GM21737 (cell line): ENCODE results near the gene DNAJB9.
"Not testable (repeated sequence)": the region's sequence is repeated elsewhere in the genome, so short reads cannot be mapped to it uniquely, and the experiment has no call there.

Experiments
- ATAC-seq: cut with Tn5 transposase; IDR thresholded peaks from one replicate; pipeline ENCODE4 v1.9.1; 2021; ENCODE audit warnings: mild to moderate bottlenecking, moderate library complexity; ENCODE audit not compliant: unreplicated experiment

Gene DNAJB9

DNA sequence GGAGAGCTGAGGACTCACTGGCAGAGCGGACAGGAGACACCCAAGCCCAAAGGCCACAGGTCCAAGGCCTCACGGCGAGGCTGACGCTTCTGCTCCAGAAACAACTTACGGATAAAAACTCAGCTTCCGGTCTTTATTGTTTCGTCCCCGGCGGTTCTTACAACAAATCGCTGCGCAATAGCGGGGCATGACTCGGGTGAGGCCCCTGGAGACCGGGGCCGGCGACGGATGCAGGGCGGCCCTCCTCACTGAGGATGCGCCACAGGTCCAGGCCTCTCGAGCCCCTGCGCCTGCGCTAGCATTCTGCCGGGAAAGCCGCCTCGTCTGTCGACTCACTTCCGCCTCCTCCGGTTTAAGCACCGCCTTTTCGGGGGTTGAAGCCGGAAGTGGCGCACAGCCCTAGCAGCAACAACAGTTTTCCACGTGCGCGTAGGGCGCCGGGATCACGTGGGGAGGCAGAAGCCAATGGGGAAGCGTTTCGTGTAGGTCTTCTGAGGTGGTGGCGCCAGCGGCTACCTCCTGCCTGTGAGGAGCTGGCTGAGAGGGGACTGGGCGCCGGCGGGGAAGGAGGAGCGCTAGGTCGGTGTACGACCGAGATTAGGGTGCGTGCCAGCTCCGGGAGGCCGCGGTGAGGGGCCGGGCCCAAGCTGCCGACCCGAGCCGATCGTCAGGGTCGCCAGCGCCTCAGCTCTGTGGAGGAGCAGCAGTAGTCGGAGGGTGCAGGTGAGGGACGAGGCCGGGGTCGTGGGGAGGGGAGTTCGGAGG, at the start of gene DNAJB9, which contains the start of gene THAP5:
TSS of gene DNAJB9 (plus strand) at position 494 of the 765 bp plus-strand sequence. CDS start 1,853 bp downstream, outside the sequence.
TSS of gene THAP5 (minus strand) at position 326 of the 765 bp plus-strand sequence. CDS start at position 189, 137 bp downstream.
- peak; percentile 92 for ATAC-seq

- no peak for ATAC-seq
Measured at GRCh38 chr7:108522780-108523179, 46.9 kb upstream of the DNAJB9 start.

GRCh38 chr7:108525327-108525984, 44.2 kb upstream of the DNAJB9 start:
- peak; percentile 44 for ATAC-seq

GRCh38 chr7:108525985-108526767, 43.5 kb upstream of the DNAJB9 start, which contains the start of gene PNPLA8:
Gene PNPLA8, minus strand, starts transcription at chr7:108526135. Its CDS starts 10,644 bp downstream, at chr7:108515491.
- ATAC-seq, result peak; percentile 95

DNA sequence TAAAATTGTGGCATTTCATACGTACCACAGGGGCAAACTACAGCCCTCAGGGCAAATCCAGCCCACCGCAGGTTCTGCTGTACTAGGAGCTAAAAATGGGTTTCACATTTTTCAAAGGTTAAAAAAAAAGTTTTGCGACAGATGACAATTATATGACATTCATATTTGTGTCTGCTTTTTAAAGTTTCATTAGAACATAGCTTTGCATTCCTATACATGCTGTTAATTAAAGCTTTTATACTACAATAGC, 43.0 kb upstream of the DNAJB9 start:
- no peak for ATAC-seq

- no peak for ATAC-seq
Measured at GRCh38 chr7:108528183-108528712, 41.4 kb upstream of the DNAJB9 start.

- ATAC-seq, result no peak
Measured at GRCh38 chr7:108529341-108529740, 40.3 kb upstream of the DNAJB9 start.

DNA sequence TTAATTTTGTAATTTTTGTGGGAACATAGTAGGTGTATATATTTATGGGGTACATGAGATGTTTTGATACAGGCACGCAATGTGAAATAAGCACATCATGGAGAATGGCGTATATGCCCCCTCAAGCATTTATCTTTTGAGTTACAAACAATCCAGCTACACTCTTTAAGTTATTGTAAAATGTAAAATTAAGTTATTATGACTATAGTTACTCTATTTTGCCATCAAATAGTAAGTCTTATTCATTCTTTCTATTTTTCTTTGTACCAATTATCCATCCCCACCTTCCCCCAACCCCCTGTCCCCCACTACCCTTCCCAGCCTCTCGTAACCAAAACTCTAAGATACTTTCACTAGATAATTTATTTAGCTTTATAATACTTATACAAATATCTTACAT, 36.0 kb upstream of the DNAJB9 start:
- ATAC-seq, result no peak

DNA sequence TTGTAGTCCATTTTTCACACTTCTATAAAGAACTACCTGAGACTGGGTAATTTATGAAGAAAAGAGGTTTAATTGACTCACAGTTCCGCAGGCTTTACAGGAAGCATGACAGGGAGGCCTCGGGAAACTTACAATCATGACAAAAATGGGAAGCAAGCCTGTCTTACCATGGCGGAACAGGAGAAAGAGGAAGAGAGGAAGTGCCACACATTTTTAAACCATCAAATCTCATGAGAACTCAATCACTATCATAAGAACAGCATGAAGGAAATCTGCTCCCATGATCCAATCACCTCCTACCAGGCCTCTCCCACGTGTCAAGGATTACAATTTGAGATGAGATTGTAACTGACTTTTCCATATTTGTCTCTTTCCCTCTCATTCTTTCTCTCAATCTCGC, 34.4 kb upstream of the DNAJB9 start:
- ATAC-seq, result no peak

GRCh38 chr7:108535744-108536143, 33.9 kb upstream of the DNAJB9 start:
- ATAC-seq, result no peak

DNA sequence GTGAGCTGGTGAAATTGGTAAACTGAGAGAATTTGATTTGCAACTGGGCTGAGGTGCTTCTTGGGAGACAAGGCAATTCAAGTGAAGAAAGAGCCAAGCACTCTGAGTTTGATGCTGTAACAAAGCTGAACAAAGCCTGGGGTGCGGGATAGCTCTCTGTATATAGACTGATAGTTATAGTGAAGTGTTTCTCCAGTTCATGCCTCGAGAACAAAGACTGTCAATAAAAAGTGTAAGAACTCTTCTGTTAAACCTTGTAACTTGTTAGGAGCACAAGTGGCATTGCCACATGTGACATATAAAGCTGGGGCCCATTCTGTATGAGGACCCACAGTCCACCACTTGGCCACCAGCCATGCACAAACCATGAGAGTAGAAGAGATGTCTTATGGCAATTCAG, 32.4 kb upstream of the DNAJB9 start:
- ATAC-seq, result no peak

DNA sequence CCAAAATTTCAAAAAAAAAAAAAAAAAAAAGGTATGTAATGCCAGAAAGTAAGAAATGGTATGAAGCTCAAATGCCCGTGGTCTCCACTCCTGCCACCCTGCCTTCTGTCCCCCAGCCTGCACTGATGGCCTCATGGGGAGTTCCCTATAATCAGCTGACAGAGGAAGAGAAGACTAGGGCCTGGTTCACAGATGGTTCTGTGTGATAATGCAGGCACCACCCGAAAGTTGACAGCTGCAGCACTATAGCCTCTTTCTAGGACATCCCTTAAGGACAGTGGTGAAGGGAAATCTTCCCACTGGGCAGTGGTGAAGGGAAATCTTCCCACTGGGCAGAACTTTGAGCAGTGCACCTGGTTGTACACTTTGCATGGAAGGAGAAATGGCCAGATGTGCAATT, 31.4 kb upstream of the DNAJB9 start:
- ATAC-seq, result not testable (repeated sequence)

DNA sequence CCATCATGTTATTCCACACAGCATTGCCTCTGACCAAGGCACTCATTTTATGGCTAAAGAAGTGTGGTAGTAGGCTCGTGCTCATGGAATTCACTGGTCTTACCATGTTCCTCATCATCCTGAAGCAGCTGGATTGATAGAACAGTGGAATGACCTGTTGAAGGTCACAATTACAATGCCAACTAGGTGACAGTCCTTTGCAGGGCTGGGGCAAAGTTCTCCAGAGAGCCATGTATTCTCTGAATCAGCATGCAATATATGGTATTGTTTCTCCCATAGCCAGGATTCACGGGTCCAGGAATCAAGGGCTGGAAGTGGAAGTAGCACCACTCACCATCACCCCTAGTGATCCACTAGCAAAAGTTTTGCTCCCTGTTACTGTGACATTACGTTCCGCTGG, 31.0 kb upstream of the DNAJB9 start:
- ATAC-seq, result not testable (repeated sequence)

- no peak for ATAC-seq
Measured at GRCh38 chr7:108541478-108541877, 28.2 kb upstream of the DNAJB9 start.

GRCh38 chr7:108548141-108548896, 21.4 kb upstream of the DNAJB9 start:
- ATAC-seq, result not testable (repeated sequence)

GRCh38 chr7:108556665-108557064, 13.0 kb upstream of the DNAJB9 start:
- ATAC-seq, result not testable (repeated sequence)

DNA sequence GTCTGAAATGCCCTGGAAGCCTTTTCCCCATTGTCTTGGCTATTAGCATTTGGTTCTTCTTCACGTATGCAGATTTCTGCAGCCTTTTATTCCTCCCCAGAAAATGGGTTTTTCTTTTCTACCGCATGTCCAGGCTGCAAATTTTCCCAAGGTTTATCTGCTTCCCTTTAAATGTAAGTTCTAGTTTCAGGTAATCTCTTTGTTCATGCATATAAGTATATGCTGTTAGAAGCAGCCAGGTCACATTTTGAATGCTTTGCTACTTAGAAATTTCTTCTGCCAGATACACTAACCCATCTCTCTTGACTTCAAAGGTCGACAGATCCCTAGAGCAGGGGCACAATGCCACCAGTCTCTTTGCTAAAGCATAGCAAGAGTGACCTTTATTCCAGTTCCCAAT, 12.5 kb upstream of the DNAJB9 start:
- ATAC-seq, result no peak

GRCh38 chr7:108557617-108558016, 12.1 kb upstream of the DNAJB9 start:
- no peak for ATAC-seq

DNA sequence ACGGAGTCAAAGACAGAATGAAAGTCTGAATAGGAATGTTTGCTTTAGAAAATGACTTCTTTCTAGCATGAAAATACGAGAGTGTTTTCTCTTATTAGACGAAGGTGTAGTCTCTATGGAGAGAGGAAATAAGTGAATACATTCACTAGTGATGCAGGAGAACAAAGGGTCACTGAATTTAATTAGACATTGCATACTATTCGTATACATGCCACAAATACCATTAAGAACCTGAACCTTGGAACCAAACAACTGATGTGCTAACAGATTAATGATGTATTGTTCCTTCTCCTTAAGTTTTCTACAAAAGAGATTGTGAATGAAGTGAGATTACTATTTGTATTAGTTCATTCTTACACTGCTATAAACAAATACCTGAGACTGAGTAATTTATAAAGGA, 10.4 kb upstream of the DNAJB9 start:
- ATAC-seq, result no peak

DNA sequence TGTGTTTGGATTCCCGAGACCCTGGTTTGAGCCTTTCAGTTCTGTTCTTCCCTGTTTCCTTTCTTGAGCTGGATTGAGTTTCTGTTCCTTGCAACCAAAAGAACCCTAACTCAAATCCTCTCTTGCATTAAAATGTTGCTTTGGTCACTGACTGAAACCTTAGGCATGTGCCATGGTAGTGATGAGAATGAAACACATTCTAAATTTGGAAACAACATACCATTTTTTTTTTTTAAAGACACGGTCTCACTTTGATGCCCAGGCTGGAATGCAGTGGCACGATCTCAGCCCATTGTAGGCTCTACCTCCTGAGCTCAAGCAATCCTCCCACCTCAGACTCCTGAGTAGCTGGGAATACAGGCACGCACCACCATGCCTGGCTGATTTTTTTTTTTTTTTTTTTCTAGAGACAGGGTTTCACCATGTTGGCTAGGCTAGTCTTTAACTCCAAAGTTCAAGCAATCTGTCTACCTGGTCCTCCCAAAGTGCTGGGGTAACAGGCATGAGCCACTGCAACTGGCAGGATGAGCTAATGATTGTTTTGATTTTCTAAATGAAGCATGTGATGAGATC, 8.5 kb upstream of the DNAJB9 start:
- ATAC-seq, result no peak
